Cardiac muscle cell (in vitro differentiated cells and primary cell): ENCODE measurements around the gene SPO11. TPM values are rescaled to one million over a fixed set of nuclear protein-coding genes. Genes with fewer than 3 reads are reported as not detected.

Source experiments
- DNase-seq, 2 donors: peaks; one replicate each; pipeline versions ENCODE4 v3.0.0 to v3.0.0-alpha.2; 2010 to 2017; ENCODE audit warnings: low read depth in 1 of 2, low spot score in 1 of 2
- H3K27ac ChIP-seq: fragments of 200-600 bp; sonication (generic); 2 replicates; pipeline ENCODE4 v1.5.1; 2016
- H3K27me3 ChIP-seq: fragments of 200-600 bp; sonication (generic); 2 replicates; pipeline ENCODE4 v1.6.0; 2016; ENCODE audit warnings: control low read depth
- H3K36me3 ChIP-seq: fragments of 200-600 bp; sonication (generic); 2 replicates; pipeline ENCODE4 v1.5.1; 2016; ENCODE audit warnings: control low read depth
- H3K4me1 ChIP-seq: fragments of 200-600 bp; sonication (generic); 2 replicates; pipeline ENCODE4 v1.8.1; 2017; ENCODE audit warnings: low read depth, mild to moderate bottlenecking, mixed run types
- H3K4me3 ChIP-seq: fragments of 200-600 bp; sonication (generic); 2 replicates; pipeline ENCODE4 v1.5.1; 2016; ENCODE audit warnings: mild to moderate bottlenecking
- H3K9me3 ChIP-seq: fragments of 200-600 bp; sonication (generic); 2 replicates; pipeline ENCODE4 v1.5.1; 2017; ENCODE audit warnings: low read depth, mild to moderate bottlenecking, control low read depth
- CTCF ChIP-seq: IDR thresholded peaks from 2 replicates; pipeline ENCODE4 v1.5.1; 2012; ENCODE audit warnings: low read depth, mild to moderate bottlenecking, low read length
- polyA plus RNA-seq: library from polyadenylated mRNA; unstranded; fragments of >200 nt; fragmentation: Nextera tagmentation; extraction: Ambion mirVana; gene quantifications from 2 replicates; pipeline ENCODE4 v1.2.1, GENCODE V29; 2016
- total RNA-seq: library from RNA; depleted of rRNA; stranded (reverse); fragments of >200 nt; gene quantifications from 2 replicates; pipeline ENCODE4 v1.2.3, GENCODE V29; 2016

The SPO11 gene
- total and polyA plus RNA-seq, 2 experiments from 2014 or later, result not detected

GRCh38 chr20:57291003-57291402 lies 38.6 kb upstream of the SPO11 start:
- TF ChIP-seq CTCF, result no peak
- peaks cover 16% of the 10 kb centered on the region for H3K4me1 ChIP-seq
- no peak for DNase-seq
- H3K9me3 ChIP-seq, result no peaks in the 10 kb centered on the region
- no peak overlapping the region for H3K4me3 ChIP-seq
- H3K27me3 ChIP-seq, result no peaks in the 10 kb centered on the region
- H3K27ac ChIP-seq, result no peak overlapping the region
- no peaks in the 10 kb centered on the region for H3K36me3 ChIP-seq

DNA sequence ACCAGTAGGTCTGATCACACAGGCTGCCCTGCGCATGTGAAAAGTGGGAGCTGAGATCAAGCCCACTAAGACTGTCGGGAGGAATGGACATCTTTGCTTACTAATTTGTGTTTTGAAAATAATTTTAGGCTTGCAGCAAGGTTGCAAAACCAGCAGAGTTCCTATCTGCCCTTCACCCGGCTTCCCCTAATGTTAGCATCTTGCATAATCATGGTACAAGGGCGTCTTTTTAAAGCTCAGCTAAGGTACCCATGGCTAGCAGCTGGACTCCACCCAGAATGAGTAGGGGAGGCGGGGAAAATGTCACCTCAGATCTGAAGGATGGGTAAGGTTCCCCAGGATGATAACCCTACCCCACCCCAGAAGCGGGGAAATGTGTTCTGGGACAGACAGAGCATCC lies 37.9 kb upstream of the SPO11 start:
- Histone ChIP-seq H3K36me3 (no peaks in the 10 kb centered on the region), H3K27ac (no peak overlapping the region), H3K4me3 (no peak overlapping the region), H3K9me3 (no peaks in the 10 kb centered on the region), H3K4me1 (peaks cover 16% of the 10 kb centered on the region), H3K27me3 (no peaks in the 10 kb centered on the region)
- no peak for DNase-seq
- TF ChIP-seq CTCF, result no peak

DNA sequence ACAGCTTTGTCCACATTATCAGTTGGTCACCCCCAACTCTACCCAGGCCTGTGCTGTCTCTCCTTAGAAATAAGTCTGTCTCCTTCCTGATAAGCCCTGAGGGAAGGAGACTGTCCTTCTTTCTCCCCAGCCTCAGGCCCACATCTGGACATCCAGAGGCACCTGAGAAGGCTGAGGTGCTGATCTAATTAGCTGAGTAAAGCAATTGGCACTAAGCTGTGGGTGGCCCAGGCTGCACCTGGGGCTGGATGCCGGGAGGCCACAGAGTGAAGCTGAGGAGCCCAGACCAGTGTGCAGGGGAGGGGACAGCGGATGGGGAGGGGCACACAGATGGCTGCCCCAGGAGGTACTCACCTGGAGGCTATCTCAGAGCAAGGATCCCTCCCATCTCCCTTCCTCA lies 37.0 kb upstream of the SPO11 start:
- no peak overlapping the region for H3K27ac ChIP-seq
- no peak for TF ChIP-seq CTCF
- H3K4me3 ChIP-seq, result no peak overlapping the region
- no peaks in the 10 kb centered on the region for H3K9me3 ChIP-seq
- no peak for DNase-seq
- peaks cover 15% of the 10 kb centered on the region for H3K4me1 ChIP-seq
- H3K36me3 ChIP-seq, result no peaks in the 10 kb centered on the region
- H3K27me3 ChIP-seq, result no peaks in the 10 kb centered on the region

- H3K27me3 ChIP-seq, result no peaks in the 10 kb centered on the region
- H3K9me3 ChIP-seq, result no peaks in the 10 kb centered on the region
- no peaks in the 10 kb centered on the region for H3K36me3 ChIP-seq
- no peak overlapping the region for H3K4me3 ChIP-seq
- H3K27ac ChIP-seq, result peak overlapping the region; percentile 67
- H3K4me1 ChIP-seq, result peaks cover 12% of the 10 kb centered on the region
- DNase-seq, result no peak
- no peak for TF ChIP-seq CTCF
Observed at GRCh38 chr20:57293995-57294394, 35.6 kb upstream of the SPO11 start.

- Histone ChIP-seq H3K4me1 (peaks cover 12% of the 10 kb centered on the region), H3K27ac (peak overlapping the region; percentile 67), H3K9me3 (no peaks in the 10 kb centered on the region), H3K4me3 (no peak overlapping the region), H3K27me3 (no peaks in the 10 kb centered on the region), H3K36me3 (no peaks in the 10 kb centered on the region)
- TF ChIP-seq CTCF, result no peak
- DNase-seq, result peak in 1 of 2 donors; percentile 75
Observed at GRCh38 chr20:57294550-57294949, 35.1 kb upstream of the SPO11 start.

DNA sequence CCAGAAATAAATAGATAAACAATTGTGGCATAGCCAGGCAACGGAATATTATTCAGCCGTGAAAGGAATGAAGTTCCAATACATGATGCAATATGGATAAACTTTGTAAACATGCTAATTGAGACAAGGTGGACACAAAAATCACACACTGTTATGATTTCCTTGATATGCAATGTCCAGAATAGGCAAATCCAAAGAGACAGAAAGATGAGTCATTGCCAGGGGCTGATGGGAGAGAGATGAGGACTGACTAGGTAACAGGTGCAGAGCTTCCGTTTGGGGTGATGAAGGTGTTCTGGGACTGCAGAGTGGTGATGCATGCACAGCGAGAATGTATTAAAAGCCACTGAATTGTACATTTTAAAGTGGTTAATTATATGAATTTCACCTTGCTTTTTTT lies 31.1 kb upstream of the SPO11 start:
- Histone ChIP-seq H3K36me3 (no peaks in the 10 kb centered on the region), H3K9me3 (no peaks in the 10 kb centered on the region), H3K4me3 (no peak overlapping the region), H3K27ac (no peak overlapping the region), H3K4me1 (peaks cover 12% of the 10 kb centered on the region), H3K27me3 (peaks cover 3% of the 10 kb centered on the region)
- TF ChIP-seq CTCF, result no peak
- no peak for DNase-seq
